Left renal pelvis (tissue), 4 donors: ENCODE results near the gene UTP11. TPM values are rescaled to one million over a fixed set of nuclear protein-coding genes. Genes with fewer than 3 reads are reported as not detected.

Experiments
- DNase-seq, 4 donors: peaks; one replicate each; pipeline ENCODE4 v3.0.0-alpha.2; 2013; ENCODE audit warnings: low read depth in 4 of 4, low spot score in 3 of 4
- polyA plus RNA-seq, 4 donors: library from polyadenylated mRNA; unstranded; fragments of 120-200 nt; gene quantifications; one replicate each; pipeline ENCODE4 v1.2.1, GENCODE V29; 2013; ENCODE audit not compliant: insufficient read length in 4 of 4

Gene UTP11
- polyA plus RNA-seq, 4 donors: 41.5 to 52.3 (median 44.3) TPM

DNA sequence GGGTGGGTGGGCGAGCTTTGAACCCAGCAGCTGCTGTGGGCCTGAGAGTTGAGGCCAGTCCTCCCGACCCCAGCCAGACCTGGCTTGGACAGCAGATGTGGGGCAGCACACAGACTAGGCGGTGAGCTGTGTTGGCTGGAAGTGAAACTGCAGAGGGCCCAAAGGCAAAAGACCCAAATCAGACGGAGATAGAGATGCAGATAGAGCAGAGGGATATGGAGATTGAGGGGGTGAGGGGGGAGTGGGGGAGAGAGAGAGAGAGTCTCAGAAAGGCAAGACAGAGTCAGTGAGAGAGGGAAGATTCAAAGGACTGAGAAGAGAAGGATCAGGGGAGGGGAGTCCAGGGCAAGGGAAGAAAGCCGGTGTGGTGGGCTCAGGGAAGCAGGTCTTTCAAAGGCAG is 51.1 kb downstream of the UTP11 start:
- DNase-seq: no peak

DNA sequence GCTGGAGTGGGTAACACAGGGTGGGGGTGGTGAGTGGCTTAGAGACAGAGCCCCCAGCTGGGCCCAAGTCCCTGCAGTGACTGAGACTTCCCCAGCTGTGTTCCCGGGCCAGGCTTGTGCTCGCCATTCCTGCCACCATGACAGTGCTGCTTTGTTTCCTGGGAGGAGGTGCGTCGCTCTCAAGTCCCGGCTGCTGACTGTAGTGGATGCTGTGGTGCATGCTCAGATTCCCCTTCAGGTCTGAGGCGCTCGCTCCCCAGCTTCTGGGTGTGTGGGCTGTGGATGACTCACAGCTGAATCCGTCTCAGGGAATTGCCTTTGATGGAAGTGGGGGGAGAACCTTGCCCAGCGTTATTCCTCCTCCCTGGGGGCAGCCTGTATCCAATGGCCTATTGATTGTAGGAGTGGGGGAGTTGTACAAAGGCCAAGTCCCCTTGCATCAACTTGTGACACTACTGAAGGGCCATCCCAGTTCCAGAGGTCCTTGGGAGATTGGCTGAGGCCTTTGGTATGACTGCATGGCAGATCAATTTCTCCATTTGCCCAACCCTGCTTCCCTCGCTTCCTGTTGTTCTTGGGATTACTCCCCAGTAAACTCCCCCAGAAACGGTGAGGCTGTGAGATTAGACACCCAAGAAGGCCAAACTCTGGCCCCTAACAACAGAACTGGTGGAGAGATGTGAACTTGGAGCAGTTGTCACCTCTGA is 51.8 kb downstream of the UTP11 start:
- no peak for DNase-seq

DNA sequence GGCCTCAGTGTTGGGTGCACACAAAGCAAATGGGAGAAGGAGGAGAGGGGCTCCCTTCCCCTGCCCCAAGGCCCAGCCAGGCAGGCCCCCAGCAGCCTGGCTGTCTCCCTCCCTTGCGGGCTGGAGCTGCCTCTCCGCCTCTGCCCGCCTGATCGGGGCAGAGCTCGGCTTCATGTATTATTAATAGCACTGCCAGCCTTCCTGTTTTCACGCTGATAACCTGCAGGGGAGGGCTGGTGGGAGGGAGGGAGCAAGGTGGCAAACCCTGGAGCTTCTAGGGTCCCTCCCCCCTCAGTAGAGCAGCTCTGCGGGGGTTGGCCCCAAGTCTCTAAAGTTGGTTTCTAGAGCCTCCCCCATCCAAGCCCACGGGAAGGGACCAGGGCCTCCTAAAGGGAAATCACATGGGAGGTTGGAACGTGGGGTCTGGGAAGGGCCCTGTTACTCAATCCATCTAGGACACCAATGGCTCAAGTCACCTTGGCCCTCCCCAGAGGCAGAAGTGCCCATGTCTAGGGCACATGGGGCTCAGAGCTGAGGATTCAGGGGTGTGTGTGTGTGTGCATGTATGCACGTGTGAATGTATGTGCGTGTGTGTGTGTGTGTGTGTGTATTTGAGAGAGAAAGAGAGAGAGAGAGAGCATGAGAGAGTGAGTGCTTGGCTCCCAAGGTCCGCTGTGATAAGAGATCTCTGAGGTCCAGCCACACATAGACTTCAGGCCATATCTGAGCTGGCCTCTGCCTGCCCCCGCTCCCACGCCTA is 55.9 kb downstream of the UTP11 start:
- DNase-seq: no peak

DNA sequence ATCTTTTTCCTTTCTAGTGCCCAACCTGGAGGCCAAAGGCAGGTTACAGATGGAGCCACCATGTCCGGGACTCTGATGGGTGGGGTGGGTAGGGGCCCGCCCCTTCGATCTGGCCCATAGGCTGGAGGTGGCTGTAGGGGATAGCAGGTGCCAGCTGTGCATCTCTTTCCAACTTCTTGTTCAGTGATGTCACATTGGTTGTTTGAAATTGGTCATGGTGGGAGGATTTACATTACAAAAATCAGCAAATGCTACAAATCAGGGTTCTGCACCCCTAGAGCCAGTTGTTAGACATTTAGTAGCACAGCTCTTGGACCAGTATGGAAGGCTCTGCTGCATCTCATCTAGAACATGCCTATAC is 56.4 kb downstream of the UTP11 start:
- no peak for DNase-seq

DNA sequence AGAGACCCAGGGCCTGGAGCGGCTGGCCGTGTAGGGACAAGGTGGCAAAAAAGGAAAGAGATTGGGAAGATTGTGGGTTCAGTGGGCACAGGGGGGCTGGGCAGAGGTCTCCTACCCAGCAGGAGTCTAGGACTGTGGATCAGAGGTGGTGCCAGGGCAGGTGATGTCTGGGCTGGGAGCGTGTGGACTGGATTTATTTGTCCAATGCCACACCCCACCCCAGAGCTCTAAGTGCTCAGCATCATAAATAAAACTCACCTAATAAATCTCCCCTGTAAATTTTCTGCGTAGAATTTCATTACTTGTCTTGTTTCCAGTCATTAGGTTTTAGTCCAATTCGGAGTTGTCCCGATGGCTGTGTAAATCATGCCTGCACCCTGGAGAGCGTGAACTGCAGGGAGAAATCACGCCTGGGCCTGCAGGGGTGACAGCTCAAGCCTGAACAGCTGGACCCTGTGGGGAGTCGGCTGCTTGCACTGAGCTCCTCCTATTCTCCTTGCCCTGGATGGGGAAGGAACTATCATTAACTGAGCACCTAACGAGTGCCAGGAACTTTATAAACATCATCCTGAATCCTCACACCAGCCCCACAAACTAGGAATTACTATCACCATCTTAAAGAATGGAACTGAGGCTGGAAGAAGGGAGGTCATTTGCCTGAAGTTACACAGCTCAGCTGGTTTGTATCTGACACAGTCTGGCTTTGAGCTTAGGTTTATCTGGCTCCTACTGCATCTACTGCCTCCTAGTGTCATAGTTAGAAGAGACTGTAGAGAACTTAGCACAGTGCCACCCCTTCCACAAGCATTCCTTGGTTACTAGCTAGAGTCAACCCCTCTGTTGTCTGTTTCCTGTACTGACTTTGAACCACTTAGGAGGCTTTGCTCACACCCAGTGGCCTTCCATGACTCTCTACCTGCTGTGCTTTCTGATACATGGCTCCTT is 59.0 kb downstream of the UTP11 start:
- no peak for DNase-seq

DNA sequence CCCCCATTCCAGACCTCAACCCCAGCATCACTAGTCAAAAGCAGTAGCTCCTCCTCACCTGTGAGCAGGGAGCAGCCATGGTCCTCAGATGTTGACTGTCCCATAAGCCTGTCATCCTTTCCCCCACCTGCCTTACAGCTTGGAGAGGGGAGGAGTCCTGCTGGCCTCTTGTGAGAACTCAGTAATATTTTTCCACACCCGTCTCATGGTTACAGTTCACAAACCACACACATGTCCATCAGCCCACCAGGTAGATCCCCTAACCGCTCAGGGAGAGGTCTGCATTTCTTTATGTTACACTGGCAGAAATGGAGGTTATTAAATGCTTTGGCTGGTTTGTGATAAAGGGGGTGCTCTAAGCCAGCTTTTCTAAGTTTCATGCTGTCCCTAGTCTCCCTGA is 60.3 kb downstream of the UTP11 start:
- no peak for DNase-seq

- no peak for DNase-seq
Measured at GRCh38 chr1:38073534-38074301, 61.2 kb downstream of the UTP11 start.

DNA sequence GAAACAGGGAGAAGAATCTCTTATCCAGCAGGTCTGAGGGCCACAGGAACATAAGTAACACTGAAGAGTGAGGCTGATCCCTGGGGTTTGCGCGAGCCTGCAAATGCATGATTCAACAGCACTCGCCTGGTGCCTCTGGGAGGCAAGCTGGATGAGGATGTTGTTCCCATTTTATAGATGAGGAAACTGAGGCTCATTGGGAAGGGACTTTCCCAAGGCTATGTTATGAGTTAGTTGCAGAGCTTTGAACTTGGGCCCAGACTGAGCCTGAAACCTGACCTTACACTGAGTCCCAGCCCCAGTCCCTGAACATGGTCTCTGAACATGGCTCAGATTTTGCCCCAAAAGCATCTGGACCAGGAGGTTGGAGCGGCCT is 61.8 kb downstream of the UTP11 start:
- DNase-seq: no peak

Other genes starting within 250 kb of the UTP11 start
- gene EPHA10, start 247.6 kb upstream of the UTP11 start, polyA plus RNA-seq: under 1 TPM; 0.09 to 0.40 (median 0.24) TPM
- gene MANEAL, start 218.9 kb upstream of the UTP11 start, polyA plus RNA-seq: 1 to 10 TPM; 3.6 to 4.7 (median 4.3) TPM
- gene C1orf122, start 204.9 kb upstream of the UTP11 start, polyA plus RNA-seq: 10 to 100 TPM; 20.9 to 35.2 (median 23.9) TPM
- 10 to 100 TPM; 12.1 to 14.3 (median 12.6) TPM for gene YRDC, start 204.5 kb upstream of the UTP11 start, polyA plus RNA-seq
- 10 to 100 TPM in 2 of 4 donors, 1 to 10 TPM in 2; 7.7 to 10.9 (median 9.3) TPM for gene MTF1, start 153.1 kb upstream of the UTP11 start, polyA plus RNA-seq
- gene INPP5B, start 65.7 kb upstream of the UTP11 start, polyA plus RNA-seq: 10 to 100 TPM; 17.9 to 24.7 (median 20.5) TPM
- gene SF3A3, start 22.7 kb upstream of the UTP11 start, polyA plus RNA-seq: 100 to 1,000 TPM in 3 of 4 donors, 10 to 100 TPM in 1; 91.7 to 115 (median 106) TPM
- 10 to 100 TPM; 18.0 to 39.2 (median 23.4) TPM for gene FHL3, start 7.2 kb upstream of the UTP11 start, polyA plus RNA-seq
- gene POU3F1, start 34.1 kb downstream of the UTP11 start, polyA plus RNA-seq: 1 to 10 TPM in 2 of 4 donors, under 1 TPM in 2; 0.55 to 1.2 (median 1.0) TPM